Neural cell (in vitro differentiated cells): ENCODE data around the gene CD58. TPM values are rescaled to one million over a fixed set of nuclear protein-coding genes. Genes with fewer than 3 reads are reported as not detected.

Experiments used
- H2AFZ ChIP-seq: fragments of 200-600, 300-800 bp; sonication (generic), shearing (Covaris generic); 2 replicates; pipeline ENCODE4 v1.6.0; 2014; ENCODE audit warnings: low read depth, mild to moderate bottlenecking, antibody characterized with exemption, low read length, moderate library complexity
- H3F3A ChIP-seq: fragments of 200-600 bp; shearing (Covaris generic); 2 replicates; pipeline ENCODE4 v1.6.1; 2016; ENCODE audit warnings: mild to moderate bottlenecking, moderate library complexity, mixed read lengths, antibody characterized with exemption, low read length; ENCODE audit not compliant: insufficient read depth, poor library complexity, severe bottlenecking
- H3K27ac ChIP-seq: fragments of 200-600, 300-800 bp; sonication (generic), shearing (Covaris generic); 2 replicates; pipeline ENCODE4 v1.5.1; 2014; ENCODE audit warnings: mild to moderate bottlenecking, low read length, moderate library complexity
- H3K27me3 ChIP-seq: fragments of 300-800, 200-600 bp; sonication (generic), shearing (Covaris generic); 2 replicates; pipeline ENCODE4 v1.6.0; 2014; ENCODE audit warnings: mild to moderate bottlenecking, low read depth, low read length, moderate library complexity; ENCODE audit not compliant: insufficient read depth
- H3K36me3 ChIP-seq: fragments of 300-800, 200-600 bp; sonication (generic), shearing (Covaris generic); 2 replicates; pipeline ENCODE4 v1.5.1; 2014; ENCODE audit warnings: mild to moderate bottlenecking, antibody characterized with exemption, low read length, moderate library complexity; ENCODE audit not compliant: insufficient read depth
- H3K4me2 ChIP-seq: fragments of 300-800, 200-600 bp; sonication (generic), shearing (Covaris generic); 2 replicates; pipeline ENCODE4 v1.6.0; 2014; ENCODE audit warnings: mild to moderate bottlenecking, low read length
- H3K4me3 ChIP-seq: fragments of 300-800, 200-600 bp; sonication (generic), shearing (Covaris generic); 2 replicates; pipeline ENCODE4 v1.5.1; 2014; ENCODE audit warnings: mild to moderate bottlenecking, low read length, moderate library complexity
- H3K79me2 ChIP-seq: fragments of 200-600 bp; shearing (Covaris generic); replicated peaks from 2 replicates; pipeline ENCODE4 v1.6.0; 2014; ENCODE audit warnings: mild to moderate bottlenecking, low read length, moderate library complexity; ENCODE audit not compliant: insufficient read depth
- H3K9ac ChIP-seq: fragments of 300-800, 200-600 bp; sonication (generic), shearing (Covaris generic); 2 replicates; pipeline ENCODE4 v1.6.1; 2016; ENCODE audit warnings: mild to moderate bottlenecking, low read length, mixed read lengths
- H3K9me2 ChIP-seq: fragments of 200-600 bp; shearing (Covaris generic); 2 replicates; pipeline ENCODE4 v1.6.1; 2016; ENCODE audit warnings: mild to moderate bottlenecking, low read length, mixed read lengths; ENCODE audit not compliant: insufficient read depth
- H3K9me3 ChIP-seq: fragments of 200-600, 300-800 bp; sonication (generic), shearing (Covaris generic); 2 replicates; pipeline ENCODE4 v1.6.1; 2016; ENCODE audit warnings: mild to moderate bottlenecking, mixed run types, low read length, moderate library complexity, mixed read lengths
- H4K20me1 ChIP-seq: fragments of 200-600 bp; shearing (Covaris generic); 2 replicates; pipeline ENCODE4 v1.6.1; 2016; ENCODE audit warnings: mild to moderate bottlenecking, mixed run types; ENCODE audit not compliant: insufficient read depth
- CTCF ChIP-seq: fragments of 450-650 bp; IDR thresholded peaks from 2 replicates; pipeline ENCODE4 v1.5.1; 2014; ENCODE audit warnings: antibody characterized with exemption, mild to moderate bottlenecking, moderate library complexity; ENCODE audit not compliant: poor library complexity, severe bottlenecking
- EP300 ChIP-seq: fragments of 450-650 bp; conservative IDR thresholded peaks from 2 replicates; pipeline ENCODE4 v1.6.1; 2014; ENCODE audit warnings: antibody characterized with exemption, mild to moderate bottlenecking, moderate library complexity; ENCODE audit not compliant: poor library complexity, severe bottlenecking
- EZH2 ChIP-seq: fragments of 200-600, 300-800 bp; shearing (Covaris generic), sonication (generic); IDR thresholded peaks from 2 replicates; pipeline ENCODE4 v1.6.1; 2014; ENCODE audit warnings: antibody characterized with exemption, low read length, borderline replicate concordance, mild to moderate bottlenecking; ENCODE audit not compliant: insufficient read depth, poor library complexity, severe bottlenecking
- MXI1 ChIP-seq: fragments of 450-650 bp; conservative IDR thresholded peaks from 2 replicates; pipeline ENCODE4 v1.6.1; 2014; ENCODE audit warnings: antibody characterized with exemption, mild to moderate bottlenecking; ENCODE audit not compliant: poor library complexity, severe bottlenecking
- POLR2AphosphoS5 ChIP-seq: IDR thresholded peaks from 2 replicates; pipeline ENCODE4 v1.6.1; 2012
- RAD21 ChIP-seq: fragments of 450-650 bp; conservative IDR thresholded peaks from 2 replicates; pipeline ENCODE4 v1.6.1; 2014; ENCODE audit warnings: antibody characterized with exemption, mild to moderate bottlenecking, moderate library complexity
- REST ChIP-seq: IDR thresholded peaks from 2 replicates; pipeline ENCODE4 v1.6.1; 2012; ENCODE audit warnings: borderline replicate concordance
- SMC3 ChIP-seq: fragments of 450-650 bp; conservative IDR thresholded peaks from 2 replicates; pipeline ENCODE4 v1.6.1; 2014; ENCODE audit warnings: antibody characterized with exemption, mild to moderate bottlenecking, moderate library complexity; ENCODE audit not compliant: poor library complexity
- TAF1 ChIP-seq: IDR thresholded peaks from 2 replicates; pipeline ENCODE4 v1.6.1; 2012; ENCODE audit warnings: low read depth
- polyA plus RNA-seq: library from polyadenylated mRNA; depleted of rRNA; stranded (reverse); fragments of >200 nt; gene quantifications from 2 replicates; pipeline ENCODE4 v1.2.3, GENCODE V29; 2014

Gene CD58
- polyA plus RNA-seq, 1 donor from 2014 or later = 1.8 TPM

- H3K9me3 ChIP-seq = no peaks in the 10 kb centered on the region
- no peaks in the 10 kb centered on the region for H3K9me2 ChIP-seq
- no peaks in the 10 kb centered on the region for H3F3A ChIP-seq
- no peak overlapping the region for H3K9ac ChIP-seq
- no peak overlapping the region for H3K4me2 ChIP-seq
- H3K27me3 ChIP-seq = no peaks in the 10 kb centered on the region
- no peak overlapping the region for H3K4me3 ChIP-seq
- no peak overlapping the region for H2AFZ ChIP-seq
- H4K20me1 ChIP-seq = no peaks in the 10 kb centered on the region
- TF ChIP-seq EP300 = no peak
- no peak for TF ChIP-seq REST
- TF ChIP-seq RAD21 = no peak
- TF ChIP-seq TAF1 = no peak
- TF ChIP-seq CTCF = no peak
- TF ChIP-seq EZH2 = no peak
- TF ChIP-seq POLR2AphosphoS5 = no peak
- TF ChIP-seq MXI1 = no peak
- TF ChIP-seq SMC3 = no peak
- H3K36me3 ChIP-seq = no peaks in the 10 kb centered on the region
- H3K79me2 ChIP-seq = no peaks in the 10 kb centered on the region
- H3K27ac ChIP-seq = no peak overlapping the region
These were observed 67.1 kb downstream of the CD58 start for GRCh38 chr1:116503546-116504307.

- no peaks in the 10 kb centered on the region for H3K27me3 ChIP-seq
- no peaks in the 10 kb centered on the region for H3K9me3 ChIP-seq
- no peak for TF ChIP-seq EP300
- no peak overlapping the region for H3K4me3 ChIP-seq
- no peaks in the 10 kb centered on the region for H3K79me2 ChIP-seq
- no peak overlapping the region for H3K27ac ChIP-seq
- H3K4me2 ChIP-seq = no peak overlapping the region
- no peaks in the 10 kb centered on the region for H4K20me1 ChIP-seq
- H3F3A ChIP-seq = no peaks in the 10 kb centered on the region
- H3K9ac ChIP-seq = no peak overlapping the region
- H2AFZ ChIP-seq = no peak overlapping the region
- H3K36me3 ChIP-seq = no peaks in the 10 kb centered on the region
- no peaks in the 10 kb centered on the region for H3K9me2 ChIP-seq
These were observed 68.0 kb downstream of the CD58 start for GRCh38 chr1:116502671-116503314.
